HG02759 (cell line): ENCODE results near the gene ANKS3.

Experiments
- ATAC-seq: cut with Tn5 transposase; IDR thresholded peaks from one replicate; pipeline ENCODE4 v1.9.1; 2021; ENCODE audit warnings: mild to moderate bottlenecking, moderate library complexity; ENCODE audit not compliant: unreplicated experiment

The ANKS3 gene

DNA sequence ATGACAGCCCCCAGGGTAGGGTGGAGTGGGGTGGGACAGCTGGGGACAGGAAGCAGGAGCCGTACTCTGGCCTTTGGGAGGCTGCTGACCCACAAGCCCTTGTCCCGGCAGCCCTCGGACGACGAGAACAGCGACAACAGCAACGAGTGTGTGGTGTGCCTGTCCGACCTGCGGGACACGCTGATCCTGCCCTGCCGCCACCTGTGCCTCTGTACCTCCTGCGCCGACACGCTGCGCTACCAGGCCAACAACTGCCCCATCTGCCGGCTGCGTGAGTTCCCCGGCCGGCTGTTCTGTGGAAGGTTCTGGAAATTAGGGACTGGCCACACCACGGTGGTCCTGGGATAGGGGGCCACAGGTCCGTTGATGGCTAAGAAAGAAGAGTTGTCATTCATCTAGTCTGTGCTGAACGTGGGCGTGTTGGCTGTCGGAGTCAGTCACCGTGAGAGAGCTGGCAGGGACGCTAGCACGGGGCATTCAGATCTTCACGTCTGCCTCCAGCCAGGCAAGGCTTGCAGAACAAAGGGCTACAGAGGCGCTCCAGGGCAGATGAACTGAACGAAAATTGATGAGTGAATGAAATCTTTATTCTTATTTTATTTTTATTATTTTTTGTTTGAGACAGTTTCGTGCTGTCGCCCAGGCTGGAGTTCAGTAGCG, 60.6 kb downstream of the ANKS3 start:
- no peak for ATAC-seq

DNA sequence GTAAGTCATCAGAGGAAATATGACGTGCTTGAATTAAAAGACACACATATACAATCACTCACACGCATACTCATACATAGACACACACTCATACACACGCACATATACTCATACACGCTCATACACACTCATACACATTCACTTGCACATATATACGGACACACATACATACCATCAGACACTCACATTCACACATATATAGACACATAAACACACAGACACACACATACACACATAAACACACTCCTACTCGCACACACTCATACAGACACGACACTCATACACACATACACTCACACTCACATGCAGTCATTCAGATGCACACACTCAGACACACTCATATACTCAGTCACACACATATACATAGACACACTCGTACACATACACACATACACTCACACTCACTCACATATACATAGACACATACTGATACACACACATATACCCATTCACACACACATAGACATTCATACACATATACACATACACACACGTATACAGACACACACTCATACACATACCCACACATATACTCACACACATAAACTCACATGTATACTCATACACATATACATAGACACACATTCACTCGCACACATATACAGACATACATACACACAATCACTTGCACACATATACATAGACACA, 65.6 kb downstream of the ANKS3 start:
- ATAC-seq, result no peak

DNA sequence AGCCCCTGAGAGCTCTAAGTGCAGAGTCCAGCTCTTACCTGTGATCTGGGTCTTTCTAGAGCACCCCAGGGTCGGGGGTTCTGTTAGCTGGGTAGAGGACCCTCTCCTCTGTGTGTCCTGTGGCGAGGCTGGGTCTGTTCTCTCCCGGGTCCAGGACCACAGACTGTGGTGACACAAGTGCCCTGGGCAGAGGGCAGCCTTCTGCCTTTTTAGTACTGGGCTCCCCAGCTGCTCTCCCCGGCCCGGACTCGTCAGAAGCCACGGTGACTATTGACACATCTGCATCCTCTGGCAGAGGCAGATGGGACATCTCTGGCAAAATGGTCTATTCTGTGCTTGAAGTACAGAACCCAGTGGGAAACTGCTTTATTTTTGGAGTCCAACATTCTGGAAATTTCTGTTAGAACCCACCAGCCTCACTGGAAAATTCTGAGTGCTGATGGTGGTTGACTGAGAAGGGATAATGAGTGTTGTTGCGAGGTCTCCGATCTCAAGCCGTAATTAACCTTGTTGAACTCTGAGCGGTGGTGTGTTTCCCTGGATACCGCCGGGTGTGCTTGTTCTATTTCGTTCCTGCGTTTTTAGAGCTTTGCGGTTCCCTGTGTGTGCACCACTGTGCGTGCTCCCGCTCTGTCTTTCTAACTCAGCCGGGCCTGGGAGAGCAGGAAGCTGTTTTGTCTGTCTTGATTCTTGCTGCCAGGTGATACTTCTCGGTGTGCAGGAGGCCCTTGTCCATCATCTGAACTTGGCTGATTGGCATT, 66.7 kb downstream of the ANKS3 start:
- ATAC-seq, result no peak

DNA sequence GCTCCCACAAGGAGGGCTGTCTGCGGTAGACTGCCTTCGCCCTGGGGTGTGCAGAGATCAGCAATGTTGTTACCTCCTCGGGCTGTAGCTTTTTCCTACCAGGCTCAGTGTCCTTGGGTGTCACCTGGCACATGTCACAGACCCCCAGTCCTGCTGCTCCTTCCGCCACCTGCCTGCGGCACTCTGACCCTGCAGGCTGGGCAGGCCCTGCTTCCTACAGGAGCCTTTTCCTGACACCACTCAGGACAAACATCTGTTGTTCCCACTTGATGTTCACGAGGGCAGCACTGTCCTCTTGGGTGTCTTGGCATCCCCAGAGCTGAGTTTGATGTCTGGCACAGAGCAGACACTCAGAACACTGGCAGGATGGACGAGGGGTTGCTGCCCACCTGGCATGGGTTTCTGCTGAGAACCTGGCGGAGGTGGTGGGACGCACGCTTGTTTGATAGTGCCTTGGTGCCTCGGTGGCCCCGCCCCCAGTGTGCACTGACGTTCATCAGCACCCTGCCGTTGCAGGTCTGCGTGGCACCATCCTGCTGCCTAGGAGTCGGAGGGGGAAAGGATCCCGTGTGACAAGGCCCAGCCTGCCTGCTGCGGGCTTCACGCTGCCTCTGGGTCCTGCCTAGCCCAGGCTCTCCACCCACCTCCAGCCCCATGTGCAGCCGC, 67.4 kb downstream of the ANKS3 start:
- ATAC-seq, result no peak

DNA sequence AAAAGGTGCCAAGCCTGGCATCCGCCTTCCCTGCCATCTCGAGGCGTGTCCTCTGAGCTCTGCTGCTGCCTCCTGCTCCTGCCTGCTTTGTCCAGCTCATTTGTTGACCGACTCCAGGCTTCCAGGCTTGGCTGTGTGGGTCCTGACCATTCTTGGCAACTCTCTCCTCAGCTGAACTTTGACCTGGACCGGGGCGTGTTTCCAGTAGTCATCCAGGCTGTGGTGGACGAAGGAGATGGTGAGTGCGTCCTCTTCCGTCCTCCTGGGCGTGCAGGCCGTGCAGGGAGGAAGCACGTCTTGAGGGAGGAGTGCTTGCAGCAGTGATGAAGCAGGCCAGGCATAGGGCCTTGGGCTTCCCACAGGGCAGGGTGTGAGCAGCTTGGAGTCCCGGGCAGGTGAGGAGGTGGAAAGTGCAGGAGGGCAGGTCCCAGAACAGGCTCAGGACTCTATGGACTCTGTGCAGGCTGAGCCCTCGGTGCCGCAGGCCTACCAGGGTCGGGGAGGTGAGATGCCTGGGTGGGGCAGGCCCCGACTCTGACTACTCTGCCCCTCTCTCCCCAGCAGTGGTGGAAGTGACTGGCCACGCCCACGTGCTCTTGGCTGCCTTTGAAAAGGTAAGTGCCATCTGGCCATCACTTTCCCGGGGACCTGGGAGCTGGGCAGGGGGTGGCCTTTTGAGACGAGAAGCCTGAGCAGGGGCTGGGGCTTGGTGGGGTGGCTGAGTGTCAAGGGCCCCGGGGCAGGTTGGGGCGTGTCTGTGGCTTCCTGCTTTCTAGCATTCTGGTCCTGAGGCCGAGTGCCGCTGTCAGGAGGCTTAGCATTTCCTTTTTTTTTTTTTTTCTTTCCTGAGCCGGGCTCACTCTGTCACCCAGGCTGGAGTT, 69.3 kb downstream of the ANKS3 start:
- no peak for ATAC-seq

DNA sequence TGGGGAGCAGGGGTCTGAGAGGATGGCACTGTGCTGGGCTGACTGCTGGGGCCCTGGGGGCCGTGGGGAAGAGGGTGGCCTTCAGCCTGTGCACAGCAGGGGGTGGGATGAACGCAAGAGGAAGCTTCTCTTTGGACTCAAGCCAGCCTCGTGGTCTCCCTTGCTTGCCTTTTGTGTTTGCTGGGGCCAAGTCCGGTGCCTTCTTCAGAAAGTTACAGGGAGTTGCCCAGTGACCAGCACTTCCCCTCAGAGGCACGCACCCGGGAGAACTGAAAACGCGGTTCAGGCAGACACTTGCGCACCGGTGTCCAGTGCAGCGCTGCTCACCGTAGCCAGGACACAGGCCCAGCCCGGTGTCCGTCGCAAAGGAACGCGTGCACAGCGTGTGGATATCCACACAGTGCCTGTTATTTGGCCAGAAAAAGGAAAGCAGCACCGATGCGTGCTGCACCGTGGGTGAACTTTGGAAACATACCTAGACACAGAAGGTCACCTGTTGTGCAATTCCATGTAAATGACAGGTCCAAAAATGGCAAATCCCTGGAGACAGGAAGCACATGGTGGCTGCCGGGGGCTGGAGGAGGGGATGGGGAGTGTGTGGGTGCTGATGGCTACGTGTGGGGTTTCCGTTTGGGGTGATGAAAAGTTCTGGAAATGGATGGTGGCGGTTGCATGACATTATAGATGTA, 70.2 kb downstream of the ANKS3 start:
- ATAC-seq, result no peak

DNA sequence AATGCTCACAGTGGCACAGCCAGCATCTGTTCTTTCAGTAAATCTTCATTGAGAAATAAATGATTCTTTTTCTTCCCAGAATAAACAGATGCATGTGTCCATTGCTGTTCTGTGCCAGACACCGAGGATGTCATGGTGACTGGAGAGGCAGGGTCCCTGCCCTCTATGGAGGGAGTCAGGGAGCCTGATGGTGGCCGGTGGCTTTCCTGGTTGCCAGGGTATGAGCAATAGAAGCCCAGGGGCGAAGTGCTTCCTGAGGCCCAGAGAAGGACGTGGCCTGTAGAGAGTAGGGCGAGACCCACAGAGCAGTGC, 70.7 kb downstream of the ANKS3 start:
- no peak for ATAC-seq

DNA sequence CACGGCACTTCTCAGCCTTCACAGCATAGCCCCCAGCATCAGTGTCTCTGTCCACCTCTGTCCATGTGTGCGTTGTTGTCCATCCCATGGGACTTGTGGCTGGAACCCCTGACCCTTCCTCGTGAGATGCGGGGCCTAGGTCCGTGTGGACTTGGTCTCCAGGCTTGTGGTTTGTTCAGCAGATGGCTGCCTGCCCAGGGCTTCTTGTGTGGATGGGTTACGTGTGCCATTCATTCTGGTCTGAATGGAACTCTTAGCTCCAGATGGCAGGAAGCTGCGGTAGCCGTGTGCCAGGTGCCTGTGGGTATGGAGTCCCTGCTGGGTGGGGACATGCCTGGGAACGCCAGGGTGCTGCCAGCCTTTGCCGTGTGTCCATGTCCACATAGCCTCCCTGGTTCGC, 72.4 kb downstream of the ANKS3 start:
- ATAC-seq, result no peak

DNA sequence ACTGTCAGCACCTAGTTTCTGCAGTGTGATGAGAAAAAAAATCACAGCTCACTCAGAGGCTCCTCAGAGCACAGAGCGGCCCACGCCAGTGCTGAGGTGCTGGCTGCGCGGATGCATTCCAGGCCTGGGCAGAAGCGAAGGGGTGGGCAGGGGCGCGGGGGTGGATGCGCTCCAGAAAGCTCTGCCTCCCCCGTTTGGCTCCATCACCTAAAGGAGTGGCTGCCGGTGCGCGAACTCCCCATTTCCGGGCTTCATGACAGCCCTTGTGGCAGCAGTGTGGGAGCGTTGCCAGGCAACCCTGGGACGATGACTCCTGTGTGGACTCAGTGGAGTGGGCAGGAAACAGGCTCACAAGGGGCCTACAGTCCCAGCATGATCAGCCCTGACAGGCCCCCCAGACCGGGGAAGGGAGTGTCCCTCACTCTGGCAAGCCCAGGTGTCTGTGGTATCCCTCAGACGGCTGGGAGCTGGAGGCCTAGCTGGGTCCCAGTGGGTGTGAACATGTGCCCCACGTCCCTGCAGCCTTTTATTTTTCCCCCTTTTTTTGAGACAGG, 73.5 kb downstream of the ANKS3 start:
- ATAC-seq, result peak; percentile 68

DNA sequence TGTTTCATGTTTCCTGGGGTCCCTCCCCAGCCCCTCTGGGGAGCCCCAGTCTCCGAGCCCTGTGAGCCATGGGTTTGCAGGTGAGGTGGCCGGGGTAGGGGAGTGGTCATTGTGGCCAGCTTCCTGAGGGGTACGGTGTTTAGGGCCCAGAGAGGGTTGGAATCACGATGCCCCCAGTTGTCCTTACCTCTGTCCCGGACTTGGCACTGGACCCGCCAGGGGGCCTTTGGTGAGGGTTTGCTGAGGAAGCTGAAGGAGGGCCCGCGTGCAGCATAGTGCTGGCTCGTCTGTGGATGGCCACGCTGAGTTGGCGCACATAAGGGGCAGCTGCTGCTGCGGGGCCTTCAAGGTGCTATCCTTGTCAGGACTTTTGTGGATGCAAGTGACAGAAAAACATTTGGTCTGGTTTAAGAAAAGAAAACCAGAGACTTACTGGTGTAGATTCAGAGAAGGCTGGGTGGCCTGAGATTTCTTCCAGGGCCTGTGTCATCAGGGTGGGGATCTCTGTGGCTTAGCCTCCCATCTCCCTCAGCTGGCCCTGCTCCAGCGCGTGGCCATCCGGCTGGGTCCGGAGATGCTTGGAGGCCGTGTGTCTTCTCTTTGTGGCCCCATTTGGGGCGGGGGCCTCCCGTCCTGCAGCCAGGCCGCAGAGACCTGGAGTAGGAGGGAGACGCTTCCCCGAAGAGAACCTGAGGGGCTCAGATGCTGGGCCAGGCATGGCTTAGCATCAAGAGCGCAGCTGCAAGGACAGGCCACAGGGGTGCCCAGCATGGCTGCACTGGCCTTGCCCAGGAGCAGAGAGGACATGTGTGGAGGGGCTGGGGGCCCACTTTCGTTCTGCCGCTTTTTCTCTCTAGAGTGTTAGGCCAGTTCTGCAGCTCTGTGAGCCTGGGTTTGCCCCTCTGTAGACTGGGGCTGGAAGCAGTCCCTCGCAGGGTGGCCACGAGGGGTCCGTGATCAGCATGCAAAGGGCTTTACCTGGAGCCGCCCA, 74.4 kb downstream of the ANKS3 start:
- ATAC-seq, result no peak

DNA sequence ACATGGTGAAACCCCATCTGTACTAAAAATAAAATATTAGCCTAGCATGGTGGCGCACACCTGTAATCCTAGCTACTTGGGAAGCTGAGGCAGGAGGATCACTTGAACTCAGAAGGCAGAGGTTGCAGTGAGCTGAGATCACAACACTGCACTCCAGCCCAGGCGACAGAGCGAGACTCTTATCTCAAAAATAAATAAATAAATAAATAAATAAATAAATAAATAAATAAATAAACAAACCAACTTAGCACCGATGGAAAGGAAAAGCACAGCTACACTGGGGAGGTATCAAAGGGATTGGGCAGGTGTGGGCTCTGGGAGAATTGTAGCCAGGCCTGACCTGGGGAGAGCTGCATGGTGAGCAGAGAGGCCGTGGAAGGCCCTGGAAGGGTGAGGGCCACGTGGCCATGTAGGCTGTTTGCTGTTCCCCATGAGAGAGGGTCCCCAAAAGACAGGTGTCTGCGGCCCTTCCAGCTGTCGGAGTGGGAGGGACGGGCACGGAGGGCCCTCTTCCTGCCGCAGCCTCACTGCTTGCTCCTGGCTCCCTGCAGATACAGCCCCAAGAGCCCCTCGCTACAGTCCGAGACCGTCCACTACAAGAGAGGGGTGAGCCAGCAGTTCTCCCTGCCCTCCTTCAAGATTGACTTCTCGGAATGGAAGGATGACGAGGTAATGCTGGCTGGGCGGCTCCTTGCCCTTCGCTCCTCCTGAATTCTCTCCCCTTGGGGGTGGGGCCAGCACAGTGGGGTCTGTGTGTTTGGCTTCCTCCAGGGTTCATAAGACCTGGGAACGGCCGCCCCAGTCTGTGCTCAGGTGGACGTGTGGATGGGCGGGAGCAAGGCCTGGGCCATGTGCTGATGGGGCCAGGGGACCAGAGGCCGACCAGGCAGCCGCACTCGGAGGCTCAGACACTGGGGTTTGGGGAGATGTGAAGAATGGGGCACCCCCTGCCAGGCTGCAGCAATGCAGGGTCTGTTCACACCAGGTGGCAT, 77.1 kb downstream of the ANKS3 start:
- no peak for ATAC-seq

DNA sequence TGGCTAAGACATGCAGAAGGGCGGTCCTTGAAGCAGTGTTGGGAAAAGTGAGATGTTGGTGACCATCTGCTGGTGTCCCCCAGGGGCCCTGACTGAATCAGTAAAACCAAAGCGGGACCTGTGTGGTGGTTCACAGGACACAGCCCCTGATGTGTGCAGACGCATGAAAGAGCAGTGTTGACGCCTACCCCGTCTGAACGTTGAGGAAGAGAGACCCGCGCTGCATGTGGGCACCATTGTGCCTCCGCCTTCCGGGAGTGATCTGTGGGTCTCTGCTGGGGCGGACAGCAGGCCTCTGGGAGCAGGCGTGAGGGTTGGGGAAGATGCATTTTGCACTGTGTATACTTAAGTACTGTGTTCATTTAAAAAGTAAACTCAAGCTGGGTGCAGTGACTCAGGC, 77.8 kb downstream of the ANKS3 start:
- no peak for ATAC-seq

DNA sequence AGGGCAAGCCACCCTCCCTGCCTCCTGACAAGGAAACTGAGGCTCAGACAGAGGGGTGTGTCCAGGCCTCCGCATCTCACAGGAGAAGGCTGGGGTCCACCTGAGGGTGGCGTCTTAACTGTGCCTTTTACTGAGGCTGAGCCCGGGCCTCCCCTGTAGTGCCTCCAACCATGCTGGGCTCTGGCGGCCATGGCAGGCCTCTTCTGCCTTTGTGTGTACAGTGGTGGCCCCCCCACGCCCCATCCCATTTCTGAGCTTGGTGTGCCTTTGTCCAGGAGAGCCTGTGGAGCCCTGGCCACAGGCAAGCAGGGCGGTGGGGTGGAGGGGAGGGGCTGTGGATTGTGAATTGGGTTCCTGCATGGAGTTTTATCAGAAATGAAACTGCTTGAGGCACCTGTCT, 78.3 kb downstream of the ANKS3 start:
- no peak for ATAC-seq

DNA sequence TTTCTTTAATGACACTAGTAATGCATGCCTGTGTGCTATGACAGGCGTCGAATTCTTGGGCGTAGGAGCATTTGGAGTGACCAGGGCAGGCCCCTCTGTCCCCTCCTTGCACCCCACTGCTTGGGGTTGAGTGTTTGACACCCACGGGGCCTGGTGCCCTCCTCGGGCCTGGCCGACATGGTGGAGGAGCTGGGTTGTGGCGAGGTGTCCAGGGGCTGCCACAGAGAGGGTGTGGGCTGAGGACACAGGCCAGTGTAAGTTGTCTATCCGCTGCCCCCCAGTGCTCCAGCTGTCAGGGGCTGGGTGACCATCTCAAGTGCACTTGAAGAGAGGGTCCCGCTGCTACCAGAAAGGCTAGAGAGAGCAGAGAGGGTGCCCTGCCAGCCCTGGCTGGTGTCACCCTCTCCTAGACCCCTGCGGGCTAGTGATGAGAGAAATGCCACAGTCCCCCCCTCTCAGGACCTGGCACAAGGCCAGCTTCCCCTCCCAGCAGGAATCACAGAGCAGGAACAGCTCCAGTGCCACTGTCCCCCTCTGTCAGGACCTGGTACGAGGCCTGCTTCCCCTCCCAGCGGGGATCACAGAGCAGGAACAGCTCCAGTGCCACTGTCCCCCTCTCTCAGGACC, 79.0 kb downstream of the ANKS3 start:
- ATAC-seq, result no peak

DNA sequence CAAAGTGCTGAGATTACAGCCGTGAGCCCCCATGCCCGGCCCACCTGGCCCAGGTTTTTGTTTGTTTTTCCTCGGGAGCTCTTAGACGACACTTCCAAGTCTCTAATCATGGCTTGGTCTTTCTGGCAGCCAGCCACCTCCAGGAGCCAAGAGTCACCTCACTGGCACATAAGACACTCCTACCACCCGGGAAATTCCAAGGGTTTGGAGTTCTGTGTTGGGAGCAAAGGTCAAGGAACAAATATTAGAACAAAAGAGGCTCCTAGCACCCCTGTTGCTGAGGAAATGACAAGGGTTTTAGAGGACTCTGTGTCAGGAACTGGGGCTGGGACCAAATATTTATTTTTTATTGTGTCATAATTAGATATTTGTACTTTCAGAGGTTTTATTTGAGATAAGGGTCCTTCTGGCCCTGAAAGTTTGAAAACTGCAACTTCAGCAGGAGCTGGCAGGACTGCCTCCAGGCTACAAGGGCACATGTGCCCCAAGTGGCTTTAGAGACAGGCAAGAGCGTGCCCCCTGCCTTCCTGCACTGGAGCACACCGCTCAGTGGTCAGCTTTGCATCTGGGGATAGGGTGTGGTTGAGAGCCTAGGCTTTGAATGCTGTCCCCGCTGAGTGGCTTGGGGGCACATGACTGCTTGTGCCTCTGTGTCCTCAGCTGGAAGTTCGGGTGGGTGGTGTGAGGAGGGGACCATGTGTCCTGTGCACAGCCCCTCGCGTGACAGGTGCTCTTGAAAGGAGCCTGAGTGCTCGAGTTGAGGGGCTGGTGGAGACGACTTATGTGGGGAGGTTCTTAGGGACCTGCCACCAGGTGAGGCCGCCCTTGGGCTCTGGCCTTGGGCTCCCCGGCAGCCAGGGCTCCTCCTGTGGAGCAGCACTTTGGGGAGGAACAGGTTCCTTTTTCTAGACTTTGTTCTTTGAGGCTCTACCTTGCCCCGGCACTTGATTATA, 79.8 kb downstream of the ANKS3 start:
- no peak for ATAC-seq

DNA sequence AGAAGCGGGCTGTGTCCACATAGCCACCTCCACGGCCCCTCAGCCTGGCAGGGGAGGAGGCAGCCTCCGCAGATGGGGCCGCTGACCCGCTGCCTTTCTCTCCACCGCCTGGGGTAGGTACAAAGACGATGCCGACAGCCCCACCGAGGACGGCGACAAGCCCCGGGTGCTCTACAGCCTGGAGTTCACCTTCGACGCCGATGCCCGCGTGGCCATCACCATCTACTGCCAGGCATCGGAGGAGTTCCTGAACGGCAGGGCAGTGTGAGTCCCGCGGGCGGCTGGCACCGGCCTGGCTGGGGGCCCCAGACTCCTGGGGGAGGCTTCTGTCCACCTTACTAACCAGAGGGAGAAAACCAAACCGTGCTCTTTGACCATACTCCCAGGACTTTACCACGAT, 81.5 kb downstream of the ANKS3 start:
- ATAC-seq, result no peak
